Stimulated activated CD4-positive, alpha-beta T cell treated with anti-CD3 and anti-CD28 coated beads, Interleukin-12 subunit alpha, Interleukin-12 subunit beta, amount 100 ng/mL, for 24 hours (primary cell): Measurements from ENCODE around the gene UGT2B15.
"Not testable (repeated sequence)": the region's sequence is repeated elsewhere in the genome, so short reads cannot be mapped to it uniquely, and the experiment has no call there.

Source experiments
- DNase-seq, 2 experiments: peaks; one replicate each; pipeline ENCODE4 v3.0.0-alpha.2; 2020; ENCODE audit warnings: low read depth in 2 of 2

Gene UGT2B15

DNA sequence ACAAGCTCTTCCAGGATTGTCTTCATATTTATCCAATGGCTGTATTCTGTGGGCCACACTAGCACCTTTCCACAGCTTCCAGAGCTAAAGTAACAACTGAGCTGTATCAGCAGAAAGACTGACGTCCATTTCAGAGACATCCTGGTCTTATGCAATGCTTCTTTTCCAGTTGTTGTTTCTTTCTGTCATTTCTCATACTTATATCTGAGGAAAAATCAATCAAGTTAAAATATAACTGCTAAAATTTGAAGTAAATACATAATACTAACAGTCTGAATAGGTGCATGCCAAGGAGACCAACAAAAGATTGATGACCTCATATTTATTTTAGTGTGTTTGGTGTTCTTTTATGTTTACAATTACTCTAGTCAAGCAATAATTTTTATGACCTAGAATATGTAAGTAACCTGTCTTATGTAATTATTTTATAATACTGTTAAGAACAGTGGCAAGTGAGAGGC, at the start of gene UGT2B15:
Gene UGT2B15 (minus strand): TSS at position 174 of the 461 bp plus-strand sequence. CDS start 34 bp downstream, at position 140.
- not testable (repeated sequence) for DNase-seq

DNA sequence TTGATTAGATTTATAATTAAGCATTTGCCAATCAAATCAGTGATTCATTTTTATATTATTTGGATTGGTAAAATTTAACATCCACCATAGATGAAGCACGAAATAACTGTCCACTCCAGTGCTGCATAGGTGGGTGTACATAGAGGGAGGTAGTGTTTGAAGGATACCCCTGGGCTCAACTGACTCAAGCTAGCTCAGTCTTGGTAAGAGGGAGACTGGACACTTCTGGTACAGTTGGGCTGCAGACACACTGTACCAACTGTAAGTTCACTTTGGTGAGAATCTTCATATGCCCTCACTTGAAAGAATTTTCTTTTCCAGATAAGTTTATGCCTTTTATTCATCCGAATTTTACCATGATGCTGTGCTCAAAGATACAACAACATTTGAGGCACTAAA, 48.6 kb upstream of the UGT2B15 start:
- DNase-seq, result no peak

DNA sequence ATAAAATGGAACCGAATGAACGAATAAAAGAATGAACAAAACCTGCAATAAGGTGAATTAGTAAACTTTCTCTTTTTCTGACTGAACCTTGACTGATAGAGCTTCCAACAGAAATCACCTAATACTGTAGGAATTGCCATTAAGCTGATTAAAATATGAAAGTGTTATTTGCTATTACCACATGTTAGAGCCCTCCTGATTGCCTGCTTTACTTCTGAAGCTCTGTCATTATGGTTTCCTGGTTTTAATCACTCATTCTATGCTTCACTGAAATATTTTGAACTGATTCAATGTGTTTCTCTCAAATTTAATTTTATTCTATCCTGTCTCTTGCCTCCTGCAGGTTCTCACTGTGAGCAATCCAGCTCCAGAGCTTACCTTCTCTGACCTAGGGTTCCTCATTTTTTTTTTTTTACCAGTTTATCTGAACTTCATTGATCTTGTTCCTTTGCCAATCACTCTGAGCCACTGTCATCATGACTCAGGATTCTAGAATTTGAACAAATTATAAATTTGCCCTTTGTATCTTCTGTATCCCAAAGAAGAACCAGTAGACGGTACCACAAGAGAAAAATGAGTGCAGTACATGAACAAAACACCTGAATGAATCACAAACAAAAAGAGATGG, 48.1 kb upstream of the UGT2B15 start:
- DNase-seq, result no peak

- no peak for DNase-seq
These were observed 47.5 kb upstream of the UGT2B15 start for GRCh38 chr4:68717999-68718398.

DNA sequence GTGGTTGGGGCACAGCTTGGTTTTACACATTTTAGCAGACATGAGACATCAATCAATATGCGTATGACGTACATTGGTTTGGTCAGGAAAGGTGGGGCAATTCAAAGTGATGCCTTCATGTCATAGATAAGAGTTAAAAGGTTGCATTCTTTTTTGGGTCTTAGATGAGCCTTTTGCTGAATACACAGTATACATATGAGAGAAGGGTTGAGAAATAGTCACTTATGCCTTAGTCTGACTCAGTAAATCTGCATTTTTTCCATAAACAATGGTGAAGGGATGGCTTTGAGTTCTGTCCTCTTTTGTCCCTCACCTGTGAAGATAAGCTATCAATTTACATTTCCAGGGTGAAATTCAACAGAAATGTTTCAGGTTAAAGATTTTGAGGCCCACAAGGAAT, 43.9 kb upstream of the UGT2B15 start:
- DNase-seq, result no peak

- DNase-seq, result no peak
These were observed 41.8 kb upstream of the UGT2B15 start for GRCh38 chr4:68712207-68712606.

DNA sequence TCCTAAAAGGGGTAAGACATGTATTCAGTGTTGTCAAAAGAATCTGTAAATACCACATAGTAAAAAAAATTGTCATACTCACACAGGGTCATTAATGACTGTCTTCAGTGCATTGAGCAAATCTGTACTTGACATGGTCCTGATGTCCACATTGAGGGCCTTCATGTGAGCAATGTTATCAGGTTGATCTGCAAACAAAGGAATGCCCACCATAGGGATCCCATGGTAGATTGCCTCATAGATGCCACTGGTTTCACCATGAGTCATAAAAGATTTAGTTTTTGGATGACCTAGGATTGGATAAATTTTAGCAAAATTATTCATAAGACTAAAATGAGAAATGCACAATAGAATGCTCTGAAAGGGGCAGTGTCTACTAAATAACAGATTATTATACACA, 38.1 kb upstream of the UGT2B15 start:
- no peak for DNase-seq

GRCh38 chr4:68703168-68703567, 32.7 kb upstream of the UGT2B15 start:
- not testable (repeated sequence) for DNase-seq

DNA sequence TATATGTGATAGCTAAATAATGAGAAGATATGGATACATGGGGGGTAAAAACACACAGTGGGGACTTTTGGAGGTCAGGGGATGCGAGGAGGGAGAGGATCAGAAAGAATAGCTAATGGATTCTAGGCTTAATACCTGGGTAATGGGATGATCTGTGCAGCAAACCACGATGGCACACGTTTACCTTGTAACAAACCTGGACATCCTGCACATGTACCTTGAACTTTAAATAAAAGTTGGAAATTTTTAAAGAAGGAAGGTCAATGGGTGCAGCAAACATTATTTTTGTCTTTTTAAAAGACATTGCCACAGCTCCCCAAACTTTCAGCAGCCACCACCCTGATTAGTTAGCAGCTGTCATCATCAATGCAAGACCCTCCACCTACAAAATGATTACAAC, 29.7 kb upstream of the UGT2B15 start:
- no peak for DNase-seq

GRCh38 chr4:68693325-68694075, 23.0 kb upstream of the UGT2B15 start:
- DNase-seq, result no peak

GRCh38 chr4:68691186-68691585, 20.7 kb upstream of the UGT2B15 start:
- no peak for DNase-seq

GRCh38 chr4:68683034-68683433, 12.6 kb upstream of the UGT2B15 start:
- DNase-seq, result no peak

GRCh38 chr4:68681298-68681697, 10.8 kb upstream of the UGT2B15 start:
- not testable (repeated sequence) for DNase-seq

DNA sequence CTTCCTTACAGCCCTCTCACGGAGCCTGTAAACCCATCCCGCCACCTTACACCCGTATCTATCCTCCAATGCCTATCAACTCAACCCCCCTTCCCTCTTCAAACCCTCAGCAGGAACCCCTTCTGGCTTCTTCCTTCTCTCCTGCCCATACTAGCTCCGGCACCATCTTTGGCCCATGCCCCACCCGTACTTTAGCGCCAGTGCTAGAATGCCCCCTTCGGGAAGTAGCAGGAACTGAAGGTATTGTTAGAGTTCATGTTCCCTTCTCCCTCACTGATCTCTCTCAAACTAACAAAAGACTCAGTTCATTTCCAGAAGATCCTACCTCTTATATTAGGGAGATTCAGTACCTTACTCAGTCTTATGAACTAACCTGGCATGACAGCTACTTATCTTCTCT, 2.7 kb upstream of the UGT2B15 start:
- DNase-seq, result no peak

DNA sequence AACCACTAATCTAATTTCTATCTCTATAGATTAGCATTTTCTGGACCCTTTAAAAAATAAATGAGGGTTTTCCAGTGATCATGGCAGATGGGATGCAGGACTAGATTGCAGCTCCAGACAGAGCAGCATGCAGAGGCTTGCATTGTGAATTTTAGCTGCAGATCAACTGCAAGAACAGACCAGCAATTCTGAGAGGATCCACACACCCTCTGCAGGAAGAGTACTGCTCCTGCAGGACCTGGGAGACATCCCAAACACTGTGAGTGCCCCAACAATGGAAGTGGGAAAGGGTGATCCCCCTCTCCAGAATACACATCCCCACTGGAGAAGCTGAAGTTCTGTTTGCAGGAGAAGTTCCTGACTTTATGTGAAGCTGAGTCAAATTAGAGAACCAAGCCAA, 765 bp upstream of the UGT2B15 start:
- DNase-seq, result not testable (repeated sequence)

DNA sequence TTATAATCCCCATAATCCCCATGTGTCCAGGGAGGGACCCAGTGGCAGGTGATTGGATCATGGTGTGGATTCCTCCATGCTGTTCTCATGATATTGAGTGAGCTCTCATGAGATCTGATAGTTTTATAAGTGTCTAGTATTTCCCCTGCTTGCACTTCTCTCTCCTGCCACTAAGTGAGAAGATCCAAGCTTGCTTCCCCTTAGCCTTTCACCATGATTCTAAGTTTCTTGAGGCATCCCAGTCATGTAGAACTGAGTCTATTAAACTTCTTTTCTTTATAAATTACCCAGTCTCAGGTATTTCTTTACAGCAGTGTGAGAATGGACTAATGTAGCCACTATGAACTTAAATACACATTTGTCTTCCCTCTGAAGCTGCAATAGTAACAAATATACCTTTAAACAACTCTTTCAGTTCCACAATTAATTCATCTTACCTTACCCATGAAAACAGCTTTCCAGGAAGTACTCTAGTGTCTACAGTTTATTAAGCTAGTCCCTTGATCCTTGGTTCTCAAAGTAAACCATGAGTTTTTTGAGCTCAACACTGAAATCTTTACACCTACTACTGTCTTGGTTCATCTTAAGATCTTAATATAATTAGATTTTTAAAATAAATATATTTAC, 1.8 kb downstream of the UGT2B15 start:
- not testable (repeated sequence) for DNase-seq

DNA sequence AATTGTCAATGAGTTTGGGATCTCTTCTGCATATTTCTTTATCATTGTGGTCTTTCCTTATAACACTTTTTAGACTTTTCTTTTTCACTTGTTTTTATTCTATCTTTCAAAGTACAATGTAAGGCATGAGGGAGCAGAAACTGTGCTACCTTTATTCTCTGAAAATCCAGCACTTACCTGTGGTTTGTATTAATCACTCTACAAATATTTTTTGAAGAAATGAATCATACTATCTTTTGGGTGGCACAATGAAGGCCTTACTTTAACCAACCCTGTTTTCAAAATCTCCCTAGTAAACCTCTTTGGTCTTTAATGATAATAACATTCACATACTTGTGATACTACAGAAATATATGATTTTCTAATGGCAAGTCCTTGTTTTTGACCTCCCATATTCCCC, 2.9 kb downstream of the UGT2B15 start:
- not testable (repeated sequence) for DNase-seq

GRCh38 chr4:68664721-68665120, 5.7 kb downstream of the UGT2B15 start:
- not testable (repeated sequence) for DNase-seq

- not testable (repeated sequence) for DNase-seq
These were observed 7.4 kb downstream of the UGT2B15 start for GRCh38 chr4:68662836-68663574.

GRCh38 chr4:68658672-68659071, 11.8 kb downstream of the UGT2B15 start:
- no peak for DNase-seq

DNA sequence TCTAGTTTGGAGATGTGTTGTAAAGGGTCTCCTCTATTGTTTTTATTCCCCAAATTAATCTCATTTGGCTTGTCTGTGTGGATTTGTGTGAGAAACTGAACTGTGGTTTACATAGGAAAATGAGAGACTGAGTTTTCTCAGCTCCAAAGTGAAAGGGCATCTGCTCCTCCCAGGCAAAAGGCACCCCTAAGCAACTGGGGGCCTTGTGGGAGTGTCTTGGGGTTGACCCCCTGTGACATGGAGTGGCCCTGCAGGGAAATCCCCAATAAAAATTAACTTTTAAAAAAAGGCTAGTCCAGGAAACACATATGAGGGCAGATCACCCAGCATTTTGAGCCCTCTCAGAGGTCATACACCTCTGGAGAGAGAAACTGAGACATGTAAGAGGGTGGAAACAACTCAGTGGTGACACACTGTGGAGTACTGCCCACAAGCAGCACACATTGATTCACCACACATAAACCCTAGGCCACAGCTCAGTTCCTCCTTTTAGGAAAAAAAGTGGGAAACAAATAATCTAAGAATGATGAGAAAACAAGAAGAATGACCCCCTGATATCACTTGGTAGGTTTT, 13.3 kb downstream of the UGT2B15 start:
- DNase-seq, result not testable (repeated sequence)
